Transverse colon (tissue), 3 donors: ENCODE results near the gene PSD.

Experiments used
- EP300 ChIP-seq: sonication (generic); formaldehyde crosslinking; IDR thresholded peaks from one replicate; pipeline ENCODE4 v1.6.1; 2017; ENCODE audit warnings: antibody characterized with exemption, low read depth
- POLR2A ChIP-seq: fragments of 450-650 bp; IDR thresholded peaks from one replicate; pipeline ENCODE4 v1.6.1; 2016; ENCODE audit warnings: antibody characterized with exemption, mild to moderate bottlenecking, moderate library complexity
- TF ChIP-seq, protein P1 (sequence below), 5 experiments: fragments of 200-600 bp in 3 of 5; fragments of 450-650 bp in 2 of 5; sonication (generic) in 3 of 5; IDR thresholded peaks; 1 replicate in 2 of 5; 2 replicates in 3 of 5; pipeline ENCODE4 v1.5.1; 2016 to 2017; ENCODE audit warnings: antibody characterized with exemption in 5 of 5, inconsistent platforms in 3 of 5, mild to moderate bottlenecking in 2 of 5, moderate library complexity in 1 of 5

DNA sequence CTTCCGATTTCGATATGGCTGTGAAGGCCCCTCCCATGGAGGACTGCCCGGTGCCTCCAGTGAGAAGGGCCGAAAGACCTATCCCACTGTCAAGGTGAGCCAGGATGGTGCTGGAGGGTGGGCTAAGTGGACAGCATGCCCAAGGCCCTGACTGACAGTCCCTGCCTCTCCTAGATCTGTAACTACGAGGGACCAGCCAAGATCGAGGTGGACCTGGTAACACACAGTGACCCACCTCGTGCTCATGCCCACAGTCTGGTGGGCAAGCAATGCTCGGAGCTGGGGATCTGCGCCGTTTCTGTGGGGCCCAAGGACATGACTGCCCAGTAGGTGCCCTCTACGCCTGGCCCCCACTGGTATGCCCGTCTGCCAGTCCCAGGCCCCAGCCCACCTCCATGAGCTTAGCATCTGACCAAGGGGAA is 21.8 kb downstream of the PSD start:
- TF ChIP-seq, protein P1, sequence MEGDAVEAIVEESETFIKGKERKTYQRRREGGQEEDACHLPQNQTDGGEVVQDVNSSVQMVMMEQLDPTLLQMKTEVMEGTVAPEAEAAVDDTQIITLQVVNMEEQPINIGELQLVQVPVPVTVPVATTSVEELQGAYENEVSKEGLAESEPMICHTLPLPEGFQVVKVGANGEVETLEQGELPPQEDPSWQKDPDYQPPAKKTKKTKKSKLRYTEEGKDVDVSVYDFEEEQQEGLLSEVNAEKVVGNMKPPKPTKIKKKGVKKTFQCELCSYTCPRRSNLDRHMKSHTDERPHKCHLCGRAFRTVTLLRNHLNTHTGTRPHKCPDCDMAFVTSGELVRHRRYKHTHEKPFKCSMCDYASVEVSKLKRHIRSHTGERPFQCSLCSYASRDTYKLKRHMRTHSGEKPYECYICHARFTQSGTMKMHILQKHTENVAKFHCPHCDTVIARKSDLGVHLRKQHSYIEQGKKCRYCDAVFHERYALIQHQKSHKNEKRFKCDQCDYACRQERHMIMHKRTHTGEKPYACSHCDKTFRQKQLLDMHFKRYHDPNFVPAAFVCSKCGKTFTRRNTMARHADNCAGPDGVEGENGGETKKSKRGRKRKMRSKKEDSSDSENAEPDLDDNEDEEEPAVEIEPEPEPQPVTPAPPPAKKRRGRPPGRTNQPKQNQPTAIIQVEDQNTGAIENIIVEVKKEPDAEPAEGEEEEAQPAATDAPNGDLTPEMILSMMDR (IDR thresholded peaks at IDR 0.05): no peak
- TF ChIP-seq EP300 (no peak), POLR2A (no peak)
